Epidermal melanocyte (primary cell): Measurements from ENCODE around the gene THAP9.
"Not testable (repeated sequence)": the region's sequence is repeated elsewhere in the genome, so short reads cannot be mapped to it uniquely, and the experiment has no call there.

Experiments
- DNase-seq: peaks from one replicate; pipeline ENCODE4 v3.0.0; 2011; ENCODE audit warnings: low spot score; ENCODE audit not compliant: insufficient read length

Gene THAP9

GRCh38 chr4:82900411-82901182, at the start of gene THAP9:
Gene THAP9, plus strand, starts transcription at chr4:82900735. Its CDS starts 68 bp downstream, at chr4:82900803.
- DNase-seq = peak; percentile 92

- DNase-seq = no peak
Observed at GRCh38 chr4:82851318-82851717, 49.2 kb upstream of the THAP9 start.

- DNase-seq = no peak
Observed at GRCh38 chr4:82851885-82852750, 48.4 kb upstream of the THAP9 start.

- no peak for DNase-seq
Observed at GRCh38 chr4:82852751-82853285, 47.7 kb upstream of the THAP9 start.

GRCh38 chr4:82860487-82860886, 40.0 kb upstream of the THAP9 start:
- DNase-seq = not testable (repeated sequence)

- no peak for DNase-seq
Observed at GRCh38 chr4:82861529-82861928, 39.0 kb upstream of the THAP9 start.

- DNase-seq = no peak
Observed at GRCh38 chr4:82864336-82864979, 36.1 kb upstream of the THAP9 start.

GRCh38 chr4:82865592-82865991, 34.9 kb upstream of the THAP9 start:
- peak; percentile 19 for DNase-seq

GRCh38 chr4:82866033-82866432, 34.5 kb upstream of the THAP9 start:
- not testable (repeated sequence) for DNase-seq

GRCh38 chr4:82866706-82867385, 33.7 kb upstream of the THAP9 start:
- DNase-seq = no peak

- no peak for DNase-seq
Observed at GRCh38 chr4:82868572-82868971, 32.0 kb upstream of the THAP9 start.

- DNase-seq = no peak
Observed at GRCh38 chr4:82885410-82885809, 15.1 kb upstream of the THAP9 start.

- no peak for DNase-seq
Observed at GRCh38 chr4:82886147-82886942, 14.2 kb upstream of the THAP9 start.

GRCh38 chr4:82889287-82889686, 11.2 kb upstream of the THAP9 start:
- DNase-seq = no peak

GRCh38 chr4:82890528-82890900, 10.0 kb upstream of the THAP9 start:
- DNase-seq = no peak

- DNase-seq = peak; percentile 67
Observed at GRCh38 chr4:82890901-82891706, 9.4 kb upstream of the THAP9 start, which contains the start of gene SEC31A. Gene SEC31A, minus strand, starts transcription at chr4:82891153. Its CDS starts 9,217 bp downstream, at chr4:82881936.

- DNase-seq = no peak
Observed at GRCh38 chr4:82891707-82892466, 8.6 kb upstream of the THAP9 start.

GRCh38 chr4:82892467-82892802, 8.1 kb upstream of the THAP9 start:
- DNase-seq = no peak

GRCh38 chr4:82893942-82894341, 6.6 kb upstream of the THAP9 start:
- no peak for DNase-seq
